ENCODE measurements around the gene GDPGP1.
"Not testable (repeated sequence)": the region's sequence is repeated elsewhere in the genome, so short reads cannot be mapped to it uniquely, and the experiment has no call there.

GDPGP1 gene

GRCh38 chr15:90227336-90227735 is 6.7 kb upstream of the GDPGP1 start:
- DNase-seq = no peak

GRCh38 chr15:90227816-90228772 is 5.9 kb upstream of the GDPGP1 start:
- DNase-seq = no peak

- no peak for DNase-seq
Observed at GRCh38 chr15:90228960-90229359, 5.0 kb upstream of the GDPGP1 start.

- DNase-seq = no peak
Observed at GRCh38 chr15:90230071-90230494, 3.9 kb upstream of the GDPGP1 start.

- DNase-seq = no peak
Observed at GRCh38 chr15:90230610-90231009, 3.4 kb upstream of the GDPGP1 start.

GRCh38 chr15:90231028-90232017 is 2.7 kb upstream of the GDPGP1 start:
- no peak for DNase-seq

- no peak for DNase-seq
Observed at GRCh38 chr15:90232196-90232595, 1.8 kb upstream of the GDPGP1 start.

- no peak for DNase-seq
Observed at GRCh38 chr15:90232941-90233386, 1.0 kb upstream of the GDPGP1 start.

GRCh38 chr15:90233387-90234095 is 468 bp upstream of the GDPGP1 start, which contains the start of gene CIB1:
Gene CIB1 (minus strand): TSS chr15:90233941. CDS start chr15:90233885, 56 bp downstream.
- DNase-seq = peak; percentile 88

- DNase-seq = no peak
Observed at GRCh38 chr15:90239371-90239770, 5.4 kb downstream of the GDPGP1 start.

- DNase-seq = no peak
Observed at GRCh38 chr15:90240856-90241255, 6.8 kb downstream of the GDPGP1 start.

- no peak for DNase-seq
Observed at GRCh38 chr15:90241343-90242192, 7.6 kb downstream of the GDPGP1 start.

- DNase-seq = no peak
Observed at GRCh38 chr15:90243943-90244639, 10.1 kb downstream of the GDPGP1 start.

- DNase-seq = no peak
Observed at GRCh38 chr15:90248789-90249202, 14.8 kb downstream of the GDPGP1 start.

GRCh38 chr15:90249203-90249863 is 15.3 kb downstream of the GDPGP1 start, which contains the start of gene TTLL13:
Gene TTLL13 (plus strand): TSS chr15:90249556. CDS start chr15:90250631, 1,075 bp downstream.
- peak; percentile 92 for DNase-seq

- no peak for DNase-seq
Observed at GRCh38 chr15:90257776-90258175, 23.8 kb downstream of the GDPGP1 start.

GRCh38 chr15:90259524-90259923 is 25.5 kb downstream of the GDPGP1 start:
- DNase-seq = no peak

GRCh38 chr15:90260731-90261130 is 26.7 kb downstream of the GDPGP1 start:
- DNase-seq = not testable (repeated sequence)

- DNase-seq = no peak
Observed at GRCh38 chr15:90261811-90262210, 27.8 kb downstream of the GDPGP1 start.

- no peak for DNase-seq
Observed at GRCh38 chr15:90262426-90262825, 28.4 kb downstream of the GDPGP1 start.

Measured in NCI-H146 (cell line).